Osteoblast (primary cell): Measurements from ENCODE around the gene VAV3. TPM values are rescaled to one million over a fixed set of nuclear protein-coding genes. Genes with fewer than 3 reads are reported as not detected.

Source experiments
- DNase-seq: peaks from one replicate; pipeline ENCODE4 v3.0.0; 2011; ENCODE audit warnings: low spot score, mixed read lengths; ENCODE audit not compliant: insufficient read length; ENCODE audit errors: missing footprints
- H2AFZ ChIP-seq: 2 replicates; pipeline ENCODE4 v1.6.0; 2011; ENCODE audit warnings: mild to moderate bottlenecking, low read length
- H3K27ac ChIP-seq: 2 replicates; pipeline ENCODE4 v1.5.1; 2011; ENCODE audit warnings: mild to moderate bottlenecking, low read depth, low read length, moderate library complexity
- H3K27me3 ChIP-seq: 2 replicates; pipeline ENCODE4 v1.6.0; 2012; ENCODE audit warnings: mild to moderate bottlenecking, control low read depth, inconsistent platforms, low read length, moderate library complexity; ENCODE audit not compliant: insufficient read depth
- H3K36me3 ChIP-seq: 2 replicates; pipeline ENCODE4 v1.5.1; 2011; ENCODE audit warnings: mild to moderate bottlenecking, low read length, control low read depth, moderate library complexity; ENCODE audit not compliant: insufficient read depth
- H3K4me1 ChIP-seq: 2 replicates; pipeline ENCODE4 v1.5.1; 2011; ENCODE audit warnings: mild to moderate bottlenecking, low read length, control low read depth, moderate library complexity; ENCODE audit not compliant: insufficient read depth
- H3K4me2 ChIP-seq: 2 replicates; pipeline ENCODE4 v1.6.0; 2011; ENCODE audit warnings: mild to moderate bottlenecking, low read length; ENCODE audit not compliant: insufficient read depth
- H3K4me3 ChIP-seq: fragments of 200-600 bp; sonication (generic); 3 replicates; pipeline ENCODE4 v1.5.1; 2012; ENCODE audit warnings: mild to moderate bottlenecking, low read length, inconsistent platforms; ENCODE audit not compliant: insufficient read depth
- H3K79me2 ChIP-seq: 2 replicates; pipeline ENCODE4 v1.6.0; 2012; ENCODE audit warnings: mild to moderate bottlenecking, low read length, control low read depth, inconsistent platforms; ENCODE audit not compliant: insufficient read depth
- H3K9me3 ChIP-seq: 2 replicates; pipeline ENCODE4 v1.5.1; 2011; ENCODE audit warnings: low read depth, low read length, control low read depth
- H4K20me1 ChIP-seq: 2 replicates; pipeline ENCODE4 v1.6.0; 2012; ENCODE audit warnings: mild to moderate bottlenecking, low read length, control low read depth; ENCODE audit not compliant: insufficient read depth
- total RNA-seq: library from RNA; depleted of rRNA; stranded (reverse); fragments of >200 nt; gene quantifications from 2 replicates; pipeline ENCODE4 v1.2.3, GENCODE V29; 2012
- TF ChIP-seq, protein P1 (sequence below): IDR thresholded peaks from 2 replicates; pipeline ENCODE4 v1.5.1; 2011; ENCODE audit warnings: mild to moderate bottlenecking, low read depth, low read length, moderate library complexity; ENCODE audit errors: extremely low read depth

Gene VAV3
- total RNA-seq, 1 donor, result 0.72 TPM

DNA sequence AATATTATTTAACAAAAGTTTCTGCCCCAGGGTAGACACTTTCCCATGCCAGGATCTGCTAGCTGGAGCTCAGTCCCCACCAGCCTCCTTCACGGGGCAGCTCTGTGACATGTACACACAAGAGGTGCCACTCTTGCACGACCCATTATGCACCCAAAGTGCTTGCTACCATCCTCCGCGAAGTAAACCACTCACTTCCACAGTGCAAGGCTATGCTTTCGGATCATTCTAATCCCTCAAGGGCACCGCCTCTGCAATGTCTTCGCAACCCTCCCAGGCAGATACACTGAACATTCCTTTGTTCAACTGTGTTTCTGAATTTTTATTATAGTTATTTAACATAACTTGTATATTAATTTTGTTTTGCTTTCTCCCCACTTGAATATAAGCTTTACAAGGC is 303.8 kb downstream of the VAV3 start:
- Histone ChIP-seq H2AFZ (no peak overlapping the region), H3K9me3 (no peaks in the 10 kb centered on the region), H3K4me1 (no peaks in the 10 kb centered on the region), H3K36me3 (no peaks in the 10 kb centered on the region), H3K4me3 (no peak overlapping the region), H3K27me3 (no peaks in the 10 kb centered on the region), H3K27ac (no peak overlapping the region), H3K4me2 (no peak overlapping the region), H4K20me1 (no peaks in the 10 kb centered on the region), H3K79me2 (no peaks in the 10 kb centered on the region)
- TF ChIP-seq, protein P1, sequence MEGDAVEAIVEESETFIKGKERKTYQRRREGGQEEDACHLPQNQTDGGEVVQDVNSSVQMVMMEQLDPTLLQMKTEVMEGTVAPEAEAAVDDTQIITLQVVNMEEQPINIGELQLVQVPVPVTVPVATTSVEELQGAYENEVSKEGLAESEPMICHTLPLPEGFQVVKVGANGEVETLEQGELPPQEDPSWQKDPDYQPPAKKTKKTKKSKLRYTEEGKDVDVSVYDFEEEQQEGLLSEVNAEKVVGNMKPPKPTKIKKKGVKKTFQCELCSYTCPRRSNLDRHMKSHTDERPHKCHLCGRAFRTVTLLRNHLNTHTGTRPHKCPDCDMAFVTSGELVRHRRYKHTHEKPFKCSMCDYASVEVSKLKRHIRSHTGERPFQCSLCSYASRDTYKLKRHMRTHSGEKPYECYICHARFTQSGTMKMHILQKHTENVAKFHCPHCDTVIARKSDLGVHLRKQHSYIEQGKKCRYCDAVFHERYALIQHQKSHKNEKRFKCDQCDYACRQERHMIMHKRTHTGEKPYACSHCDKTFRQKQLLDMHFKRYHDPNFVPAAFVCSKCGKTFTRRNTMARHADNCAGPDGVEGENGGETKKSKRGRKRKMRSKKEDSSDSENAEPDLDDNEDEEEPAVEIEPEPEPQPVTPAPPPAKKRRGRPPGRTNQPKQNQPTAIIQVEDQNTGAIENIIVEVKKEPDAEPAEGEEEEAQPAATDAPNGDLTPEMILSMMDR, result no peak
- no peak for DNase-seq

DNA sequence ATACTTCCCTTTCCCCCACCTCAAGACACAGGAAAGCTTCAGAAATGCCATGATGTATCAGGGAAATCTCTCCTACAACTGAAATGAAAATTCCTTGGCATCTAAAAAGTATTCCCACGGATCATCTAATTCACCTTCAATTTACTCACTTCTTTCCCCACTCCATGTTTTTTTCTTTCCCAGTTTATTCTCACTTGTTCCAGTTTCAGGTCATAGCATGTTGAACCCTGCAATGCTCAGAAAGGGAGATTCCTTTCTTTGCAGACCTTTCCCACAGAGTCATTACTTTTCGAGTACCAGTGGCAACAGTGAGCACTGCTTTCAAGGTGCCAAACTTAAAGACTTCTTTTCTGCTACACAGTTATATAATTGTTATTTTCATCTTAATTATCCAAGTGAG is 305.0 kb downstream of the VAV3 start:
- H4K20me1 ChIP-seq, result no peaks in the 10 kb centered on the region
- no peak overlapping the region for H3K4me2 ChIP-seq
- H3K27me3 ChIP-seq, result no peaks in the 10 kb centered on the region
- no peaks in the 10 kb centered on the region for H3K36me3 ChIP-seq
- no peak for DNase-seq
- no peaks in the 10 kb centered on the region for H3K4me1 ChIP-seq
- H3K27ac ChIP-seq, result no peak overlapping the region
- no peaks in the 10 kb centered on the region for H3K79me2 ChIP-seq
- TF ChIP-seq, protein P1, result no peak
- no peaks in the 10 kb centered on the region for H3K9me3 ChIP-seq
- H3K4me3 ChIP-seq, result no peak overlapping the region
- H2AFZ ChIP-seq, result no peak overlapping the region

DNA sequence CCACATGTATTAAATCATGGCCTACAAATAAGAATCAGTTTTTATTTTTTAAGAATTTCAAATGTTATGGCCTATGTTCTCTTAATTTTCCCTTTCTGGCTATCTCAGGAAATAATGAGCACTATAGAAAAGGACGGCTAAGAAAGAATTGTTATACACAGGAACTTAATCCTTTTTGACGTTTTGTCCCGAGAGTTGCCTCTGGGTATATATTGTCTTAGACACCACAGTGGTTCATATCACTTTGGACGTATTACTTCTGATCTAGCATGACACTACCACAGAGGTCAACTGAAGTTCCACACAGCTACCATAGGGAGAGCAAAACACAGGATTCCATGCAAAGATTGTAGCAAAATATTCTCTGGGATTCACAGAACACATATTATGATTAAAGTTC is 307.6 kb downstream of the VAV3 start:
- H3K36me3 ChIP-seq, result no peaks in the 10 kb centered on the region
- DNase-seq, result no peak
- no peaks in the 10 kb centered on the region for H3K27me3 ChIP-seq
- H2AFZ ChIP-seq, result no peak overlapping the region
- H3K4me3 ChIP-seq, result no peak overlapping the region
- no peak overlapping the region for H3K4me2 ChIP-seq
- H3K27ac ChIP-seq, result no peak overlapping the region
- H3K9me3 ChIP-seq, result no peaks in the 10 kb centered on the region
- no peaks in the 10 kb centered on the region for H4K20me1 ChIP-seq
- TF ChIP-seq, protein P1, result no peak
- H3K4me1 ChIP-seq, result no peaks in the 10 kb centered on the region
- H3K79me2 ChIP-seq, result no peaks in the 10 kb centered on the region

DNA sequence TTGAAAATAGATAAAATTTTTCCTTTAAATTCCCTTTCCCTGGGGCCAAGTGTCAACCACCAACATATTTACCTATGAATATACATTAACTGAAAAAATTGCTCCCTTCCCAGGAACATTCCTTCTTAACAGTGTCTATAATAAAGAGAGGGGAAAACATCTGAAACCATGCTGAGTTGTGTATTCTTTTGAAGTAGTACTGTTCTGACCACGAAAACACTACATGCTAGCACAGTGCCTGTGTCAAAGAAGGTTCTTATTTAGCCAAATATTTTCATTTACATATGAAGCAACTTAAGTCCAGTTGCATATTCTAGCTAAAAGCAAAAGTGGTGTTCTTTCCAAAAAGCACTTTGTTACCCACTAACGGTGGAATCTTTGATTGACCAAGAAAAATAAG is 311.2 kb downstream of the VAV3 start:
- Histone ChIP-seq H3K79me2 (no peaks in the 10 kb centered on the region), H3K36me3 (no peaks in the 10 kb centered on the region), H3K4me1 (peaks cover 8% of the 10 kb centered on the region), H3K27me3 (no peaks in the 10 kb centered on the region), H4K20me1 (no peaks in the 10 kb centered on the region), H3K4me2 (no peak overlapping the region), H3K4me3 (no peak overlapping the region), H3K27ac (no peak overlapping the region), H3K9me3 (no peaks in the 10 kb centered on the region), H2AFZ (no peak overlapping the region)
- TF ChIP-seq, protein P1, result no peak
- DNase-seq, result no peak
